ENCODE data around the gene TIAM1. TPM values are rescaled to one million over a fixed set of nuclear protein-coding genes. Genes with fewer than 3 reads are reported as not detected.

The TIAM1 gene
- total and polyA plus RNA-seq, 2 of the 8 experiments (the other 6 are each of a cell fraction or from before 2014, with no cell fraction given), result 10.1 to 30.7 TPM

GRCh38 chr21:31265366-31266013 lies 78.6 kb downstream of the TIAM1 start (continued):
- TF ChIP-seq USF2 (IDR thresholded peaks at IDR 0.05; ENCODE audit: low read length) (no peak), POLR2AphosphoS5 (IDR thresholded peaks at IDR 0.05; ENCODE audit: low read depth, low read length) (no peak), CBX5 (IDR thresholded peaks at IDR 0.05; ENCODE audit: low read depth, low read length) (no peak), JUN (IDR thresholded peaks at IDR 0.05; ENCODE audit: low read depth, low read length) (no peak), RFX5 (IDR thresholded peaks at IDR 0.05; ENCODE audit: borderline replicate concordance, low read depth, low read length) (no peak), KDM1A (IDR thresholded peaks at IDR 0.05; ENCODE audit: borderline replicate concordance, low read length) (no peak), PHF8 (conservative IDR thresholded peaks at IDR 0.05; ENCODE audit: low read depth, low read length) (no peak)
